ENCODE measurements around the gene TRRAP. TPM values are rescaled to one million over a fixed set of nuclear protein-coding genes. Genes with fewer than 3 reads are reported as not detected.

TRRAP gene
- total RNA-seq, 2 donors from 2014 or later, result 22.9 to 23.1 TPM

DNA sequence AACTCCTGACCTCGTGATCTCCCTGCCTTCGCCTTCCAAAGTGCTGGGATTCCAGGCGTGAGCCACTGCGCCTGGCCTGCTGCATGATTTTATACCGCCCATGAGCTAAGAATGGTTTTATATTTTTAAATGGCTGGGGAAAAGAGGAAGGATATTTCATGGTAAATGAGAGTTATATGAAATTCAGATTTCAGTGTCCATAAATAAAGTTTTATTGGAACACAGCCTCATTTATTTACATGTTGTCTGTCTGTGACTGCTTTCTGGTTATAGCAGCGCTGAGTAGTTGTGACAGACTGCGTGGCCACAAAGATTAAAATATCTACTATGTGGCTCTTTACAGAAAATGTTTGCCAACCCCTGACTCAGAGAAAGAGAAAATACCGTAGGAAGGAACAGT is 2.2 kb downstream of the TRRAP start:
- DNase-seq (no peak), ATAC-seq (no peak)
- intact Hi-C loops (cut with DNase I), result no loop called here

DNA sequence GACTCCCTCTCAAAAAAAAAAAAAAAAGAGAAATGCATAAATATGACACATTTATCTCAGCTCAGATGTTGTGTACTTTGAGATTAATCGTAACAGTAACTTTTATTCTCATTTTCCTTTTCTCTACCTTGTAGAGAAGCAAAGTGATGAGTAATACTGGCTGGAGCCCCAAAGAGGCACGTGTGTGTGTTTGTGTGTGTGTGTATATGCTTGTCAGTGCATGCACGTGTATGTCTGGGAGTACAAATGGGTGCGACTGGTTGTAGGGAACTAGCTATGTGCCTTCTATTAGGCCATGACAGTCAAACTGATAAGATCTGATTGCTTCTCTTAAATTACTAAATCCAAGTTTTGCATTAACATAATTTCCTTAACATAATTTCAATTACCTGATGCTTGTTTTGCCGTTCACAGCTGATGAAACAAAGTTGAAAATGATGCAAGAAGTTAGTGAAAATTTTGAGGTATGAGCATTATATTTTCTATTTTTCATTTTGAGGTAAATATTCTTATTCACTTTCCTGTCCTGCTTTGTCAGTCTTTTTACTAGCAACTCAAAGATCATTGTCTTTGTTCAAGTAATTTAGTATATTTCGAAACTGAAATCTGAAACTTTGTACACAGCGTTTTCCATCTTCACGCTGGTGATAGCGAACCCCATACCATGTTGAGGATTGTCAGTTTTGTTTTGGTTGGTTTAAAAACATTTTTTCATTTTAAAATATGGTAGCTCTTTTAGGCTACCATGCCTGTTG is 3.4 kb downstream of the TRRAP start:
- ATAC-seq (no peak), DNase-seq (no peak)
- intact Hi-C loops (cut with DNase I), result no loop called here

- no peak for ATAC-seq
- intact Hi-C loops (cut with DNase I), result no loop called here
- DNase-seq, result no peak
These were observed 6.1 kb downstream of the TRRAP start for GRCh38 chr7:98884416-98884815.

GRCh38 chr7:98887038-98887437 is 8.7 kb downstream of the TRRAP start:
- DNase-seq, result no peak
- intact Hi-C loops (cut with DNase I), result no loop called here
- ATAC-seq, result no peak

DNA sequence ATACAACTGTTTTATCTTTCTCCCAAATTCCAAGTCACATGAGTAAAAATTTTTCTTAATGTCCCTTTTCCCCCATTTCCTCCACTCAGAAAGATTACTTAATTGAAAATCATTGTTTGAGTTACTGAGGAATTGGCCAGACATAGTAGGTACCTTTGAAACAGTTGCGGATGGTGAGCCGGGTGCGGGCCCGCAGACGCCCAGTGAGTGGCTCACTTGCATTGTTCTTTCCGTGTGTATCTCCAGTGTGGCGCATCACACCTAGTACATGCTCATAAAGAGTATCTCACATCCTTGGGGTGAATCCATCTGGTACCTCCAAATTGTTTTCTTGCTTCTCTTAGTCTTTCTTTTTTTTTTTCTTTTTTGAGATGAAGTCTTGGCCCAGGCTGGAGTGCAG is 14.3 kb downstream of the TRRAP start:
- ATAC-seq, result no peak
- DNase-seq, result no peak
- intact Hi-C loops (cut with DNase I), result no loop called here

DNA sequence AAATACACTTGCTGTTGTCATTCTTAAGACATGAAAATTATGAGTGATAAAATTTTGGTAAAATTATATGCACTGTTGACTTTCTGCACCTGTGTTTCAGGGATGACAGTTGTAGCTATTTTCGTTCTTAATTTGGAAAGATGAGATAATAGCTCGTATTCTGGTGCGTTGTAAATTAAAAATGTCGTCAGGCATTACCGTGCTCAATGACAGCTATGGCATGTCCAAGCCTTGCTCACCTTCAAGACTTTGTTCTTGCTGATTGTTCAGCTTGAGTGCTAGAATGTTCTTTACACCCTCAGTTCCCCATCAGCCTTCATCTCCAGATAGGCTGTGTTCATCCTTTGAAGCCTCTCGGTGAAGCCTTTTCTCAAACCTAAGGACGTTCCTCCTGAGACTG is 21.5 kb downstream of the TRRAP start:
- DNase-seq, result no peak
- intact Hi-C loops (cut with DNase I), result no loop called here
- no peak for ATAC-seq

GRCh38 chr7:98900815-98901214 is 22.5 kb downstream of the TRRAP start:
- intact Hi-C loops (cut with DNase I), result no loop called here
- ATAC-seq (no peak), DNase-seq (no peak)

- intact Hi-C loops (cut with DNase I), result no loop called here
- ATAC-seq, result no peak
- DNase-seq, result no peak
These were observed 24.2 kb downstream of the TRRAP start for GRCh38 chr7:98902523-98902922.

DNA sequence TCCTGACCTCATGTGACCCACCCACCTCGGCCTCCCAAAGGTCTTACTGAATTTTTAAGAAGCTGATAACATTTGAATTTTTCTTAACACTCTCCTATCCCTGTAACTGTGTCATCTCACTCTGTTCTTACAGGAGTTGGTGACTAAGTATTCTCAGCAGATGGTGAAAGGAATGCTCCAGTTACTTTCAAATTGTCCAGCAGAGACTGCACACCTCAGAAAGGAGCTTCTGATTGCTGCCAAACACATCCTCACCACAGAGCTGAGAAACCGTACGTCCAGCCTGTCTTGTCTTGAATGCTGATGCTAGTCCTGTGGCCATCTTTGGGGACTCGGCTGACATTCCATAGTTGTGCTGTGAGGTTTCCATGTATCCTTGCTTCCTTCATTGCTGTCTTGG is 24.9 kb downstream of the TRRAP start:
- DNase-seq (no peak), ATAC-seq (no peak)
- intact Hi-C loops (cut with DNase I), result no loop called here

GRCh38 chr7:98907570-98907969 is 29.2 kb downstream of the TRRAP start:
- DNase-seq (no peak), ATAC-seq (no peak)
- intact Hi-C loops (cut with DNase I), result no loop called here

DNA sequence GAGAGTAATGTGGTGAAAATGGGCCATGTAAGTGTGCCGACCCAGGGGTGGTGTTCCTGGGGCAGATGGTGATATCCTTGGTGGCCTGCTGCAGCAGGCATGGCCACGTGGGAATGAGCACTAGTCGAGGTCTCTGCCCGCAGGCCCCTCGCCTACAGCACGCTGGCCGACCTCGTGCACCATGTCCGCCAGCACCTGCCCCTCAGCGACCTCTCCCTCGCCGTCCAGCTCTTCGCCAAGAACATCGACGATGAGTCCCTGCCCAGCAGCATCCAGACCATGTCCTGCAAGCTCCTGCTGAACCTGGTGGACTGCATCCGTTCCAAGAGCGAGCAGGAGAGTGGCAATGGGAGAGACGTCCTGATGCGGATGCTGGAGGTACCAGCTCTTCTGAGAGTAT is 30.3 kb downstream of the TRRAP start:
- no peak for ATAC-seq
- intact Hi-C loops (cut with DNase I), result no loop called here
- DNase-seq, result no peak

DNA sequence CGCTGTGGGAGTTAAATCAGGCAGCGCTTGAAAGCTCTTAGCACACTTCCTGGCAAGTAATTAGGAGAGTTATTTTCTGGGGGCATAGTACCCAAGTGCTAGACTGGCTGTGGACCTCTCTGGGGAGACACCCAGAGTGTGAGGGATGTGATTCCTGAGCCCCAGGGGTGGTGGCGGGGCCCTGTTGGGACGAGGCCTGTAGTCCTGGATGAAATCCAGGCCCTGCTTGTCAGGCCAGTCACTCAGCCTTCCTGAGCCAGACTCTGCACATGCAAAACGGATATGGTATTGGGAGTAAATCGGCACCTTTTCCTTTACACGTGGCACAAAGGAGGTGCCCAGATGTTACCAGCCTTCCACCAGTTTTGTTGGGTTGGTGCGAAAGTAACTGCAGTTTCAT is 31.2 kb downstream of the TRRAP start:
- ATAC-seq, result no peak
- intact Hi-C loops (cut with DNase I), result no loop called here
- no peak for DNase-seq

GRCh38 chr7:98910427-98910826 is 32.1 kb downstream of the TRRAP start:
- no peak for DNase-seq
- intact Hi-C loops (cut with DNase I), result no loop called here
- no peak for ATAC-seq

DNA sequence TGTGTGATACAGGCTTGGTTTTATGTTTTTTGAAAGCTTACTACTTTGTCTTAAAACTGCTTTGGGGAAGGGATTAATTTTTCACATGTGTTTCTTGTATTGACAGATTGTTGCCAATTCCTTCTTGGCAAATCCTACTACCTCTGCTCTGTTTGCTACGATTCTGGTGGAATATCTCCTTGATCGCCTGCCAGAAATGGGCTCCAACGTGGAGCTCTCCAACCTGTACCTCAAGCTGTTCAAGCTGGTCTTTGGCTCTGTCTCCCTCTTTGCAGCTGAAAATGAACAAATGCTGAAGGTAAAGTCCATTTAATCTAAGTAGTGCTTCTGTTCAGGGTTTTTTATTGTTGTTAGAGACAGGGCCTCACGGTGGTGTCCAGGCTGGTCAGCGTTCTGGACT is 33.6 kb downstream of the TRRAP start:
- no peak for DNase-seq
- intact Hi-C loops (cut with DNase I), result no loop called here
- ATAC-seq, result no peak

- intact Hi-C loops (cut with DNase I), result no loop called here
- no peak for DNase-seq
- ATAC-seq, result no peak
These were observed 34.7 kb downstream of the TRRAP start for GRCh38 chr7:98913026-98913425.

DNA sequence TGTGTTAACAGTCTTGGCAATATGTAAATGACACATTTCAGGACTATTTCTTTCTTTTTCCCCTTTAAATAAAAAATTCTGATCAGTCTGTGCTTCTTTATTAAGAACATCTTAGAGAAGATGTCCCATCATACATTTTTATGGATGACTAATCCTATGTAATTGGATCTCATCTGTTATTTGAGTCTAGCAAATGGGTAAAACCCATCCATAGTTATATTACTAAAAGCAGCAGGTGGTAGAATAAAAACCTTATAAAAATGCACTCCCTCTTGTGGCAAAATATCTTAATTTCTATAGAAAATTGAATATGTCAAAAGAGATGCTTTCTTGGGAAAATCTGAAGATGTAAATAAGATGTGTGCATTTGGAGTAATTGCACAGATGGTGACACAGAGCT is 35.3 kb downstream of the TRRAP start:
- intact Hi-C loops (cut with DNase I), result no loop called here
- no peak for ATAC-seq
- no peak for DNase-seq

- intact Hi-C loops (cut with DNase I), result no loop called here
- DNase-seq (no peak), ATAC-seq (no peak)
These were observed 39.0 kb downstream of the TRRAP start for GRCh38 chr7:98917331-98917730.

DNA sequence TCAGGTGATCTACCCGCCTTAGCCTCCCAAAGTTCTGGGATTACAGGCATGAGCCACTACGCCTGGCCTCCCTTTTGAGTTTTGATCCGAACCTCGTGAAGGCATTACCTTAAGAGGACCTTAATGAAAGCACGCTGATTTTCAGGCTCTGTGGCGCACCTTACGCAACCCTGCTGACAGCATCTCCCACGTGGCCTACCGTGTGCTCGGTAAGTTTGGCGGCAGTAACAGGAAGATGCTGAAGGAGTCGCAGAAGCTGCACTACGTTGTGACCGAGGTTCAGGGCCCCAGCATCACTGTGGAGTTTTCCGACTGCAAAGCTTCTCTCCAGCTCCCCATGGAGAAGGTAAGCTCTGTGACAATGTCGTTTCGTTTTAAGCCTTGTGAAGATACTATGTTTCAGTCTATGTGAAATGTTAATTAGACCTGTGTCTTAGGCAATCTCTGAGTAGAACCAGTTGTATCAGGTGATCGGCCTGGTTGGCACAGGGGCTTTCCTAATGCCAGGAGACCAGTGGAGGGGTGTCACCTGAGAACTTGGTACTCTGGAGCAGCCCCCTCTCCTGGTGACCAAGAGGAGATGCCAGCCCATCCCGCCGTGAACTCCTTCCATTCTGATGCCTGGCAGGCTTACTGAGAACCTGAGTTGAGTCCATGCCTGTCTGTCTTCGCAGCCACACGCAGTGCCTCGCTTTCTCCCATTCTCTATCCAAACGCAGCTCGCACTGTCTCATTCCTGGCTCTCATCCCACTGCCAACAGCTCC is 43.5 kb downstream of the TRRAP start:
- intact Hi-C loops (cut with DNase I), result no loop called here
- ATAC-seq (no peak), DNase-seq (no peak)

- intact Hi-C loops (cut with DNase I), result no loop called here
- ATAC-seq (peak; percentile 45 to 69), DNase-seq (peak; percentile 41)
These were observed 44.3 kb downstream of the TRRAP start for GRCh38 chr7:98922392-98923187.

DNA sequence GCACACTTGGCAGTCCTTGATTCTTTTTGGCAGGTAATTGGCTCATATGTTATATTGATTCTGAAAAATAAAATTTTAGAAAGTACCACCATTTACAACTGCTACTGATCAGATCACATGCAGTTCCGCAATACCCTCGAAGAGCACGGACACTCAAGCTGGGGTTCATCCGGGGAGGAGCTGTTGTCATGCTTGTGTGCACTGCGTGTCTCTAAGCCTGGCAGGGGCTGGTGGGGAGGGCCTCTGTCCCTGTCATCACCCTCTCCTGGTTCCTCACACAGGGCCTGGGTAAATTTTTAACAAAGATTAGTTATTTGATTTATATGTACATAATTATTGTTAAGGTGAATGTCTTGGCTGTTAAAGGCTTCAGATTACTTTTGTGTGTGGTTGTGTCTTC is 45.2 kb downstream of the TRRAP start:
- ATAC-seq (no peak), DNase-seq (no peak)
- intact Hi-C loops (cut with DNase I), result no loop called here
